Measurements from ENCODE around the gene PLA2G7. TPM values are rescaled to one million over a fixed set of nuclear protein-coding genes. Genes with fewer than 3 reads are reported as not detected.

The PLA2G7 gene
- total RNA-seq, 2 experiments from 2014 or later = not detected

DNA sequence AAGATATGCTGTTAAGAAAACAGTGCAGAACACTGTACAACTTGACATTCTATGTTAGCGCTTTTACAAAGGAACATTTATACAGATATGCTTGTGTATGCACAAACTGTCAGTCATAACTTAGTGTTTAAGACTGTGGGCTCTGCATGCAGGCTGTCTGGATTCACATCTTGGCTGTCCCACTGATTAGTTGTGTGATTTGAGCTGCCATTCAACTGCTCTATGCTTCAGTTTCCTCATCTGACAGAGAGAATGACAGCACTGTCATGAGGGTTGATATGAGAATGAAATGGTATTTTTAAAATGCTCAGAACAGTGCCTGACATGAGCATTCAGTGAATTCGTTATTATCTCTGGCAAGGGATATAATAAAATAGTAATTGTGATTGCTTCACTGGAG lies 73.7 kb downstream of the PLA2G7 start:
- Mint-ChIP-seq H3K36me3 (ENCODE audit: low read depth) (no peaks in the 10 kb centered on the region), H3K4me1 (ENCODE audit: low read depth) (no peaks in the 10 kb centered on the region), H3K27ac (no peak overlapping the region), H3K27me3 (peaks cover 1% of the 10 kb centered on the region), H3K4me3 (no peak overlapping the region), H3K9me3 (no peaks in the 10 kb centered on the region)
- POLR2A ChIA-PET = no interaction called here
- DNase-seq = no peak
- ATAC-seq = no peak
- CTCF ChIA-PET = no interaction called here
- TF ChIP-seq, protein P1, sequence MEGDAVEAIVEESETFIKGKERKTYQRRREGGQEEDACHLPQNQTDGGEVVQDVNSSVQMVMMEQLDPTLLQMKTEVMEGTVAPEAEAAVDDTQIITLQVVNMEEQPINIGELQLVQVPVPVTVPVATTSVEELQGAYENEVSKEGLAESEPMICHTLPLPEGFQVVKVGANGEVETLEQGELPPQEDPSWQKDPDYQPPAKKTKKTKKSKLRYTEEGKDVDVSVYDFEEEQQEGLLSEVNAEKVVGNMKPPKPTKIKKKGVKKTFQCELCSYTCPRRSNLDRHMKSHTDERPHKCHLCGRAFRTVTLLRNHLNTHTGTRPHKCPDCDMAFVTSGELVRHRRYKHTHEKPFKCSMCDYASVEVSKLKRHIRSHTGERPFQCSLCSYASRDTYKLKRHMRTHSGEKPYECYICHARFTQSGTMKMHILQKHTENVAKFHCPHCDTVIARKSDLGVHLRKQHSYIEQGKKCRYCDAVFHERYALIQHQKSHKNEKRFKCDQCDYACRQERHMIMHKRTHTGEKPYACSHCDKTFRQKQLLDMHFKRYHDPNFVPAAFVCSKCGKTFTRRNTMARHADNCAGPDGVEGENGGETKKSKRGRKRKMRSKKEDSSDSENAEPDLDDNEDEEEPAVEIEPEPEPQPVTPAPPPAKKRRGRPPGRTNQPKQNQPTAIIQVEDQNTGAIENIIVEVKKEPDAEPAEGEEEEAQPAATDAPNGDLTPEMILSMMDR (IDR thresholded peaks at IDR 0.05) = no peak
- intact Hi-C loops (cut with micrococcal nuclease) = no loop called here

DNA sequence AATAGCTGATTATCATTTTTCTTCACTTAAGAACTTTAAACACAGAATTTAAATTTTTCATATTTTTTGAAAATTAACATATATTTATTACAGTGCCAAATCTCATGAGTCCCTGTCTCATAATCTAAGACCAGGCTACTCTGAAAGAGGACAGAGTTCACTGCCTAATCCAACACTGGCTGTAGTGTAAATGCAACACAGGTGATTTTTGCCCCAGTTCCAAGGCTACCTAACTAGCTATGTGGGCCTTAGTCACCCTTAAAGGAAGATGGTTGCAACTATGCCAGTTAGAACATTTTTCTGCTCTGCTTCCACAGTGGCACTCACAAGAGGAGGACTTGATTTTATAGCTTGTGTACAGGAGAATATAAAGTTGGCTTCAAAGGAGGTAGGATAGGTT lies 77.5 kb downstream of the PLA2G7 start:
- ChIA-PET POLR2A (no interaction called here), CTCF (interaction anchor here (1.5 kb wide), 1 partner anchor 567 kb away, joined by 4 read pairs; no protein-coding TSS in a partner anchor)
- no peaks in the 10 kb centered on the region for H3K9me3 Mint-ChIP-seq
- no peak overlapping the region for H3K4me3 Mint-ChIP-seq
- DNase-seq = no peak
- H3K27ac Mint-ChIP-seq = no peak overlapping the region
- H3K4me1 Mint-ChIP-seq (ENCODE audit: low read depth) = peaks cover 6% of the 10 kb centered on the region
- H3K36me3 Mint-ChIP-seq (ENCODE audit: low read depth) = no peaks in the 10 kb centered on the region
- peaks cover 20% of the 10 kb centered on the region for H3K27me3 Mint-ChIP-seq
- ATAC-seq = no peak
- TF ChIP-seq, protein P1 (IDR thresholded peaks at IDR 0.05) = no peak
- intact Hi-C loops (cut with micrococcal nuclease) = no loop called here

DNA sequence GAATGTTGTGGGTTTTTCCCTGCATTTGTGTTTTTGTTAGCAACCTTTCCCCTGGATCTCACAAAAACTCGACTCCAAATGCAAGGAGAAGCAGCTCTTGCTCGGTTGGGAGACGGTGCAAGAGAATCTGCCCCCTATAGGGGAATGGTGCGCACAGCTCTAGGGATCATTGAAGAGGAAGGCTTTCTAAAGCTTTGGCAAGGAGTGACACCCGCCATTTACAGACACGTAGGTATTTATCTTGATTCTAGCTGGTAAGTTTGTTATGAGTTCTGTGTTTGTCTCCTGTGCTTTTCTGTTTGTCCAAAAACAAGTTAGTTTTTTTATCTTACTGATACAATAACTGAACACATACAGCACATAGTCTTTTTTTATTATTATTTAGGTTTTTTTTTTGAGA lies 79.4 kb downstream of the PLA2G7 start:
- no peak for DNase-seq
- POLR2A ChIA-PET = no interaction called here
- no peak overlapping the region for H3K4me3 Mint-ChIP-seq
- no peak for ATAC-seq
- H3K27ac Mint-ChIP-seq = no peak overlapping the region
- H3K36me3 Mint-ChIP-seq (ENCODE audit: low read depth) = no peaks in the 10 kb centered on the region
- intact Hi-C loops (cut with micrococcal nuclease) = no loop called here
- CTCF ChIA-PET = no interaction called here
- TF ChIP-seq, protein P1 (IDR thresholded peaks at IDR 0.05) = no peak
- peaks cover 32% of the 10 kb centered on the region for H3K27me3 Mint-ChIP-seq
- H3K4me1 Mint-ChIP-seq (ENCODE audit: low read depth) = peaks cover 13% of the 10 kb centered on the region
- no peaks in the 10 kb centered on the region for H3K9me3 Mint-ChIP-seq

Other genes starting within 250 kb of the PLA2G7 start
- gene RCAN2, start 243.9 kb downstream of the PLA2G7 start, total RNA-seq = not detected
- gene CYP39A1, start 82.6 kb downstream of the PLA2G7 start, total RNA-seq = not detected
- under 1 TPM; 0.70 to 0.85 TPM for gene SLC25A27, start 82.4 kb downstream of the PLA2G7 start, total RNA-seq
- gene TDRD6, start 47.5 kb downstream of the PLA2G7 start, total RNA-seq = not detected
- gene ANKRD66, start 11.6 kb upstream of the PLA2G7 start, total RNA-seq = not detected
- not detected for gene MEP1A, start 58.0 kb upstream of the PLA2G7 start, total RNA-seq
- not detected for gene ADGRF5, start 186.6 kb upstream of the PLA2G7 start, total RNA-seq

Data from activated CD8-positive, alpha-beta T cell treated with anti-CD3 and anti-CD28 coated beads for 36 hours (primary cell).